ENCODE results near the gene WDR35.

WDR35 gene

DNA sequence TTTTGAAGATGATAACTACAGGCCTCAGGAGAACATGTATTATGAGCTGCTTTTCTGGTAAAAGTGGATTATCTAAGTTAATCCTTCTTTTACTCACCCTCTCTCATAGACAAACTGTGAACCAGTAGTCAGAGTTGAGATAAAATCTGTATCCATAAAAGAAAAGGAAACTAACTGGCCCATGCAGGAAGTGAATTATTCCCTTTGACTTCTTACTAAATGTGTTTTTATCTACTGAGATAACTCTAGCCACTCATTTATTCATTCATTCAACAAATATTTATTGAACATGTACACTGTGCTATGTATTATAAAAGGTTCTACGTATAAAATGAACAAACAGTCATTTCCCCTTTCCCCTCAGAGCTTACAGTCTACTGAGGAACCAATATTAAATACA, 10.0 kb downstream of the WDR35 start:
- no peaks in the 10 kb centered on the region for H3K9me3 ChIP-seq (replicated peaks; ENCODE audit: insufficient read depth, low read length)
- no peaks in the 10 kb centered on the region for H3K27me3 ChIP-seq (replicated peaks; ENCODE audit: insufficient read depth, low read length)
- no peaks in the 10 kb centered on the region for H3K9me2 ChIP-seq (replicated peaks; ENCODE audit: insufficient read depth, low read length)
- no peaks in the 10 kb centered on the region for H3K36me3 ChIP-seq (replicated peaks; ENCODE audit: insufficient read depth, low read length)
- no peaks in the 10 kb centered on the region for H3K79me2 ChIP-seq (ENCODE audit: low read length)
- no peak for DNase-seq
- TF ChIP-seq EZH2phosphoT487 (IDR thresholded peaks at IDR 0.05; ENCODE audit: low read length) (no peak), EZH2 (optimal IDR thresholded peaks at IDR 0.05; ENCODE audit: low read depth, low read length) (no peak)
- TF ChIP-seq, protein P1, sequence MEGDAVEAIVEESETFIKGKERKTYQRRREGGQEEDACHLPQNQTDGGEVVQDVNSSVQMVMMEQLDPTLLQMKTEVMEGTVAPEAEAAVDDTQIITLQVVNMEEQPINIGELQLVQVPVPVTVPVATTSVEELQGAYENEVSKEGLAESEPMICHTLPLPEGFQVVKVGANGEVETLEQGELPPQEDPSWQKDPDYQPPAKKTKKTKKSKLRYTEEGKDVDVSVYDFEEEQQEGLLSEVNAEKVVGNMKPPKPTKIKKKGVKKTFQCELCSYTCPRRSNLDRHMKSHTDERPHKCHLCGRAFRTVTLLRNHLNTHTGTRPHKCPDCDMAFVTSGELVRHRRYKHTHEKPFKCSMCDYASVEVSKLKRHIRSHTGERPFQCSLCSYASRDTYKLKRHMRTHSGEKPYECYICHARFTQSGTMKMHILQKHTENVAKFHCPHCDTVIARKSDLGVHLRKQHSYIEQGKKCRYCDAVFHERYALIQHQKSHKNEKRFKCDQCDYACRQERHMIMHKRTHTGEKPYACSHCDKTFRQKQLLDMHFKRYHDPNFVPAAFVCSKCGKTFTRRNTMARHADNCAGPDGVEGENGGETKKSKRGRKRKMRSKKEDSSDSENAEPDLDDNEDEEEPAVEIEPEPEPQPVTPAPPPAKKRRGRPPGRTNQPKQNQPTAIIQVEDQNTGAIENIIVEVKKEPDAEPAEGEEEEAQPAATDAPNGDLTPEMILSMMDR (IDR thresholded peaks at IDR 0.05; ENCODE audit: low read length) = no peak
- no peaks in the 10 kb centered on the region for H4K20me1 ChIP-seq (ENCODE audit: insufficient read depth, low read length)
- H3K4me1 ChIP-seq (ENCODE audit: low read length) = no peaks in the 10 kb centered on the region
- H3F3A ChIP-seq (ENCODE audit: insufficient read depth, low read length) = no peaks in the 10 kb centered on the region
- no peak overlapping the region for H2AFZ ChIP-seq (ENCODE audit: low read length)
- H3K27ac ChIP-seq (ENCODE audit: low read length) = no peak overlapping the region
- no peak overlapping the region for H3K4me3 ChIP-seq (ENCODE audit: low read length)
- H3K9ac ChIP-seq (ENCODE audit: low read length) = no peak overlapping the region
- H3K4me2 ChIP-seq (ENCODE audit: low read depth, low read length) = no peak overlapping the region

DNA sequence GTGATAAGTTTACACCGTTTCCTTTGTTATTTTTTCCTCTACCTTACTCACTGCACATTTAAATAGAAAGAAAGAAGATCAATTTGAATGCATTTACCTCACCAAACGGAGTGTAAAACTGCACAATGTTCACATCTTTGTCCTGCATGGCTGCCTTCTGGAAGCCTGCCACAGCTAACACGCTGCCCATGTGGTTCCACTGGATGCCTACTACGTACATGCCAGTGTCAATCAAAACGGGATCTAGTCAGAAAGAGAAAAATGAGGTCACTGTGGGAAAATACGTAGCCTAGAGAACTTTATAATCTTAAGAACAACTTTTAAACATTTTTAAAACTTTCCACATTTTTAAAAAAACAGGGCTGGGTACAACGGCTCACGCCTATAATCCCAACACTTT, 16.4 kb downstream of the WDR35 start:
- Histone ChIP-seq H3K79me2 (ENCODE audit: low read length) (no peaks in the 10 kb centered on the region), H4K20me1 (ENCODE audit: insufficient read depth, low read length) (no peaks in the 10 kb centered on the region), H3K4me3 (ENCODE audit: low read length) (no peak overlapping the region), H3K9ac (ENCODE audit: low read length) (no peak overlapping the region), H3K27me3 (replicated peaks; ENCODE audit: insufficient read depth, low read length) (no peaks in the 10 kb centered on the region), H3K4me2 (ENCODE audit: low read depth, low read length) (no peak overlapping the region), H3K9me2 (replicated peaks; ENCODE audit: insufficient read depth, low read length) (no peaks in the 10 kb centered on the region), H3F3A (ENCODE audit: insufficient read depth, low read length) (no peaks in the 10 kb centered on the region), H3K27ac (ENCODE audit: low read length) (no peak overlapping the region), H3K9me3 (replicated peaks; ENCODE audit: insufficient read depth, low read length) (no peaks in the 10 kb centered on the region), H2AFZ (ENCODE audit: low read length) (no peak overlapping the region), H3K4me1 (ENCODE audit: low read length) (no peaks in the 10 kb centered on the region), H3K36me3 (replicated peaks; ENCODE audit: insufficient read depth, low read length) (no peaks in the 10 kb centered on the region)
- DNase-seq = no peak
- TF ChIP-seq, protein P1 (IDR thresholded peaks at IDR 0.05; ENCODE audit: low read length) = no peak
- TF ChIP-seq EZH2 (optimal IDR thresholded peaks at IDR 0.05; ENCODE audit: low read depth, low read length) (no peak), EZH2phosphoT487 (IDR thresholded peaks at IDR 0.05; ENCODE audit: low read length) (no peak)

DNA sequence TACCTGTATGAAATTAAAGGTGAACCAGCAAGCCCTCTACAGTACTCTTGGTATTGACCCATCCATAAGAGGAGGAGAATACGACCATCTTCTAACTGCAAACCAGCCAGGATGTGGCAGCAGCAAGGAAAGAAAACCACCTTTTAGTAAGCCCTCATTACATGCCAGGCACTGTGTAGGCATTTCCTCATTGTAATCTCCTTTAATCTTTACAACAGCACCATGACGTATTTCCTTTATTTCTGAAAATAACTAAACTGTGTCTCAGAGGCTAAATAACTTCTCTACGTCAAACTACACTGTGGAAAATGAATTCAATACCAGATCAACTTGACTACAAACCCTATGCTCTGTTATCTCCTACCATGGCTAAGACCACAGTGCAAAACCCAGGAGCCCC, 18.2 kb downstream of the WDR35 start:
- no peak overlapping the region for H3K4me3 ChIP-seq (ENCODE audit: low read length)
- no peaks in the 10 kb centered on the region for H4K20me1 ChIP-seq (ENCODE audit: insufficient read depth, low read length)
- H3K9me3 ChIP-seq (replicated peaks; ENCODE audit: insufficient read depth, low read length) = no peaks in the 10 kb centered on the region
- H3K9ac ChIP-seq (ENCODE audit: low read length) = no peak overlapping the region
- no peaks in the 10 kb centered on the region for H3K4me1 ChIP-seq (ENCODE audit: low read length)
- H3K79me2 ChIP-seq (ENCODE audit: low read length) = no peaks in the 10 kb centered on the region
- H3K36me3 ChIP-seq (replicated peaks; ENCODE audit: insufficient read depth, low read length) = no peaks in the 10 kb centered on the region
- H3F3A ChIP-seq (ENCODE audit: insufficient read depth, low read length) = no peaks in the 10 kb centered on the region
- DNase-seq = no peak
- H3K9me2 ChIP-seq (replicated peaks; ENCODE audit: insufficient read depth, low read length) = no peaks in the 10 kb centered on the region
- H3K27ac ChIP-seq (ENCODE audit: low read length) = no peak overlapping the region
- H2AFZ ChIP-seq (ENCODE audit: low read length) = no peak overlapping the region
- no peak for TF ChIP-seq EZH2 (optimal IDR thresholded peaks at IDR 0.05; ENCODE audit: low read depth, low read length)
- TF ChIP-seq, protein P1 (IDR thresholded peaks at IDR 0.05; ENCODE audit: low read length) = no peak
- TF ChIP-seq EZH2phosphoT487 (IDR thresholded peaks at IDR 0.05; ENCODE audit: low read length) = no peak
- H3K4me2 ChIP-seq (ENCODE audit: low read depth, low read length) = no peak overlapping the region
- no peaks in the 10 kb centered on the region for H3K27me3 ChIP-seq (replicated peaks; ENCODE audit: insufficient read depth, low read length)

All from MM.1S (cell line).